ENCODE results near the gene PACSIN3. TPM values are rescaled to one million over a fixed set of nuclear protein-coding genes. Genes with fewer than 3 reads are reported as not detected.
"Not testable (repeated sequence)": the region's sequence is repeated elsewhere in the genome, so short reads cannot be mapped to it uniquely, and the experiment has no call there.

PACSIN3 gene
- polyA plus RNA-seq, 1 experiment = 25.2 TPM

DNA sequence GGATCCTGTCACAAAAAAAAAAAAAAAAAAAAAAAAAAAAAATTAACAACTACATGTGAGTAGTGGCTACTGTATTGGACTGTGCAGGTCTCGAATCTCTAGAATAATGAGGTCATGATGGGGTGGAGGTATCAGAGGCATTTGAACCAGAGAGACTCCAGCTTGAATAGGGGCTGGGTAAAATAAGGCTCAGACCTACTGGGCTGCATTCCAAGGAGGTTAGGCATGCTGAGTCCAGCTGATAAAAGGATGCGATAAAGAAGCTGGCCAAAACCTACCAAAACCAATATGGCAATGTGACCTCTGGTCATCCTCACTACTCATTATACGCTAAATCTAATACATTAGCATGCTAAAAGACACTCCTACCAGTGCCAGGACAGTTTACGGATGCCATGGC, 5.9 kb upstream of the PACSIN3 start:
- CTCF ChIA-PET = interaction anchor here (0.6 kb wide), 1 partner anchor 59 kb away, joined by 3 read pairs; no protein-coding TSS in a partner anchor
- no peak for DNase-seq (ENCODE audit: low read depth)

DNA sequence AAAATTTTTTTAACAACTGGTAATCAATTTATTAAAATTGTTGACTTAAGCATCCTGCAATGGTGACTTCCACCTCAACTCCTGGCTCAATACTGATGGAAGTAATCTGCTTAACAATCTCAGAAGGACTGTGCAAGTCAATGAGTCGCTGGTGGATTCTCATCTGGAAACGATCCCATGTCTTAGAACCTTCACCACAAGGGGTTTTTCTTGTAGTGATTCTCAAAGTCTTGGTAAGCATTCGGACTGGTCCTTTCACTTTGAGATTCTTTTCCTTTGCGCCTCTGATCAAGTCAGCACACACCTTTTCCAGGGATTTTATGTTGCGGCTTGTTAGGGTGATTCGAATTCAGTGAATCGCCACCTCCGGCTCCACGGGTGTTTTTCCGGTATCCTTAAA, 4.9 kb upstream of the PACSIN3 start:
- CTCF ChIA-PET = interaction anchor here (2.1 kb wide), 1 partner anchor 164 kb away, joined by 5 read pairs; no protein-coding TSS in a partner anchor
- H3K27me3 ChIP-seq (ENCODE audit: control insufficient read depth, insufficient read depth, low read length); H3K4me3 ChIP-seq (ENCODE audit: low read depth, low read length); H3K36me3 ChIP-seq (ENCODE audit: control insufficient read depth, insufficient read depth, low read length); DNase-seq (ENCODE audit: low read depth); POLR2A ChIA-PET: not testable (repeated sequence)

More for the DNA sequence above, 5.9 kb upstream of the PACSIN3 start:
- Histone ChIP-seq H3K36me3 (ENCODE audit: control insufficient read depth, insufficient read depth, low read length) (no peaks in the 10 kb centered on the region), H3K4me3 (ENCODE audit: low read depth, low read length) (no peak overlapping the region), H3K27me3 (ENCODE audit: control insufficient read depth, insufficient read depth, low read length) (no peaks in the 10 kb centered on the region)
- TF ChIP-seq, protein P1, sequence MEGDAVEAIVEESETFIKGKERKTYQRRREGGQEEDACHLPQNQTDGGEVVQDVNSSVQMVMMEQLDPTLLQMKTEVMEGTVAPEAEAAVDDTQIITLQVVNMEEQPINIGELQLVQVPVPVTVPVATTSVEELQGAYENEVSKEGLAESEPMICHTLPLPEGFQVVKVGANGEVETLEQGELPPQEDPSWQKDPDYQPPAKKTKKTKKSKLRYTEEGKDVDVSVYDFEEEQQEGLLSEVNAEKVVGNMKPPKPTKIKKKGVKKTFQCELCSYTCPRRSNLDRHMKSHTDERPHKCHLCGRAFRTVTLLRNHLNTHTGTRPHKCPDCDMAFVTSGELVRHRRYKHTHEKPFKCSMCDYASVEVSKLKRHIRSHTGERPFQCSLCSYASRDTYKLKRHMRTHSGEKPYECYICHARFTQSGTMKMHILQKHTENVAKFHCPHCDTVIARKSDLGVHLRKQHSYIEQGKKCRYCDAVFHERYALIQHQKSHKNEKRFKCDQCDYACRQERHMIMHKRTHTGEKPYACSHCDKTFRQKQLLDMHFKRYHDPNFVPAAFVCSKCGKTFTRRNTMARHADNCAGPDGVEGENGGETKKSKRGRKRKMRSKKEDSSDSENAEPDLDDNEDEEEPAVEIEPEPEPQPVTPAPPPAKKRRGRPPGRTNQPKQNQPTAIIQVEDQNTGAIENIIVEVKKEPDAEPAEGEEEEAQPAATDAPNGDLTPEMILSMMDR (IDR thresholded peaks at IDR 0.05; ENCODE audit: insufficient read depth, low read depth, low read length) = no peak
- POLR2A ChIA-PET = no interaction called here

DNA sequence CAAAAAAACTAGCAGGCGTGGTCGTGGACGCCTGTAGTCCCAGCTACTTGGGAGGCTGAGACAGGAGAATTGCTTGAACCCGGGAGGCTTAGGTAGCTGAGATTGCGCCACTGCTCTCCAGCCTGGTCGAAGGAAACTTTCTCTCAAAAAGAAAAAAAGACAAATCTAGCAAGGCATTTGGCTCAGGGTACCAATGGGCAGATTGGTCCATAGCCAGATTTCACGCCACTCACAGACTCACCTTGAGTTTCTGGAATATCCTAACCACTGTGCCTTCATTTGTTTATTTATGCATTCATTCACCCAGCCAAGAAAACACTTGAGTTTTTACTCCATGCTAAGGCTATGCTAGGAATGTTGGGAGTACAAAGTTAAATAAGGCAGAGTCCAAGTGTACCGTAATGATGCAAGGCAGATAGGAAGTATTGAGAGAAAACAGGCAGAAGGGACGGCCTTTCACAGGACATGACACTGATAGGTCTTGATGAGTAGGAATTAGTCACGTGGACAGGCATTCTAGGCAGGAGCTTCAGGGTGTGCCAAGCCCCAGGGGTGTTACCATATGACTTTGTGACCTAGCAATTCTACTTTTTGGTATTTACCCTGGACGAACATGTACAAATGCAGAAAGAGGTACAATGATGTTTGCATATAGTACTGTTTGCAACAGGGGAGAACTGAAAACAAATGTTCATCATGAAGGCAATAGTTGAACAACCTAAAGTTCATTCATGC, 3.0 kb upstream of the PACSIN3 start:
- DNase-seq (ENCODE audit: low read depth) = peak; percentile 72
- TF ChIP-seq, protein P1 (IDR thresholded peaks at IDR 0.05; ENCODE audit: insufficient read depth, low read depth, low read length) = no peak
- ChIA-PET POLR2A (no interaction called here), CTCF (interaction anchor here (1.2 to 3.8 kb wide), 3 partner anchors 11 to 165 kb away, joined by 4 to 17 read pairs (median 5); no protein-coding TSS in a partner anchor)
- Histone ChIP-seq H3K4me3 (ENCODE audit: low read depth, low read length) (no peak overlapping the region), H3K36me3 (ENCODE audit: control insufficient read depth, insufficient read depth, low read length) (no peaks in the 10 kb centered on the region), H3K27me3 (ENCODE audit: control insufficient read depth, insufficient read depth, low read length) (no peaks in the 10 kb centered on the region)

DNA sequence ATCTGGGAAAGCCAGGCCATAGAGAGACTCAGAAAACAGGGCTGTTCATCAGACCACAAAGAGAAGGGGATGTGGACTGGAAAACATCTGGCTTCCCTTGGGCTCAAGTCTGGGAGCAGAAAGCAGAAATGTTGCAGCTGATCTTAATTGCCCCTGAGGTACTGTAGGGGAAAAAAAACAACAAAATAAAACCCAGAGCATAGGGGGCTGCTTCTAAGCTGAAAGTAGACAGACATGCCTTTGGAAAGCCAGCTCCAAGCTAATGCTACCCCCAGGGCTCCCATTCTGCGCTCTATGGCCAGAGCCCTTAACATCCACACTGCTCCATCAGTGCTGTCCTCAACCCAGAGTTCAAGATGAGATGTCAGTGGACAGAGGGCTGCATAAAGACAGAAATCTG, 2.0 kb upstream of the PACSIN3 start:
- TF ChIP-seq, protein P1 (IDR thresholded peaks at IDR 0.05; ENCODE audit: insufficient read depth, low read depth, low read length) = no peak
- ChIA-PET POLR2A (interaction anchor here (0.6 kb wide), 1 partner anchor 477 kb away, joined by 4 read pairs; no protein-coding TSS in a partner anchor), CTCF (interaction anchor here (1.1 to 3.8 kb wide), 5 partner anchors 9 to 69 kb away, joined by 4 to 17 read pairs (median 5); partner anchors contain the start of genes DDB2 and NR1H3)
- Histone ChIP-seq H3K4me3 (ENCODE audit: low read depth, low read length) (no peak overlapping the region), H3K27me3 (ENCODE audit: control insufficient read depth, insufficient read depth, low read length) (no peaks in the 10 kb centered on the region), H3K36me3 (ENCODE audit: control insufficient read depth, insufficient read depth, low read length) (peaks cover 3% of the 10 kb centered on the region)
- no peak for DNase-seq (ENCODE audit: low read depth)

DNA sequence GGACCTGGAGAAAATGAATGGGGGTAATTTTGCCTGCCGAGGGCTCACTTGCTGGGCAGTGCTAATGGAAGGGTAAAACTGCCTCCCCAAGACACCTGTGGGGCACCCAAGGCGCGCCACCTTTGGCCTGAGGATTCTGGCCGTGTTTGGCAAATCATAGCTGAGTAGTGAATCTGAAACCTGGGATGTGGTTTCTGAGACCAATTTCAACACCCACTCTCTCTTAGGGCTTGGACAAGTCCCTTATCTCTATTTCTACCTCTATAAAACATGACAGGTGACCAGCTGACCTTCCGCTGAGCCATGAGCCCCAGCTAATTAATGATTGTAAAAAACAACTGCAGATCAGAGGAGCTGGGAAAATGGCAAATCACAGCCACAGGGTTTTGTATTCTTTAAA, 1.5 kb upstream of the PACSIN3 start:
- ChIA-PET POLR2A (interaction anchor here (0.6 kb wide), 1 partner anchor 476 kb away, joined by 4 read pairs; no protein-coding TSS in a partner anchor), CTCF (interaction anchor here (1.1 to 3.8 kb wide), 4 partner anchors 9 to 70 kb away, joined by 4 to 17 read pairs (median 6); partner anchors contain the start of genes DDB2 and NR1H3)
- Histone ChIP-seq H3K27me3 (ENCODE audit: control insufficient read depth, insufficient read depth, low read length) (no peaks in the 10 kb centered on the region), H3K4me3 (ENCODE audit: low read depth, low read length) (no peak overlapping the region; the same call in 1 of the 2 replicates), H3K36me3 (ENCODE audit: control insufficient read depth, insufficient read depth, low read length) (peaks cover 5% of the 10 kb centered on the region)
- TF ChIP-seq, protein P1 (IDR thresholded peaks at IDR 0.05; ENCODE audit: insufficient read depth, low read depth, low read length) = no peak
- DNase-seq (ENCODE audit: low read depth) = no peak
